Natural killer cell treated with Interleukin-12 subunit alpha and Interleukin-12 subunit beta and Interleukin-15 and Interleukin-18, amount 100 ng/mL, for 72 hours (primary cell): ENCODE measurements around the gene PLEKHM3. TPM values are rescaled to one million over a fixed set of nuclear protein-coding genes. Genes with fewer than 3 reads are reported as not detected.

Source experiments
- ATAC-seq, 2 donors: fragments of 150-1000 bp; cut with Tn5 transposase in 1 of 2; sonication (Bioruptor Pico), chemical (Tn5 transposase) in 1 of 2; 2 replicates each; pipeline ENCODE4 v1.10.0; 2021
- DNase-seq: peaks from one replicate; pipeline ENCODE4 v3.0.0; 2022; ENCODE audit warnings: low spot score
- H3K27ac Mint-ChIP-seq, 2 donors: 1 replicate in 1 of 2; 2 replicates in 1 of 2; pipeline ENCODE4 v1.8.0; 2022; ENCODE audit warnings: mixed read lengths in 2 of 2, mild to moderate bottlenecking in 1 of 2, moderate library complexity in 1 of 2
- H3K27me3 Mint-ChIP-seq, 2 donors: 1 replicate in 1 of 2; 2 replicates in 1 of 2; pipeline ENCODE4 v1.8.0; 2022; ENCODE audit warnings: mixed read lengths in 2 of 2
- H3K36me3 Mint-ChIP-seq: one replicate; pipeline ENCODE4 v1.8.0; 2022; ENCODE audit warnings: mixed read lengths
- H3K4me1 Mint-ChIP-seq, 2 donors: 1 replicate in 1 of 2; 2 replicates in 1 of 2; pipeline ENCODE4 v1.8.0; 2022; ENCODE audit warnings: low read depth in 2 of 2, mixed read lengths in 2 of 2, mild to moderate bottlenecking in 1 of 2
- H3K4me3 Mint-ChIP-seq: one replicate; pipeline ENCODE4 v1.8.0; 2022; ENCODE audit warnings: mixed read lengths
- H3K9me3 Mint-ChIP-seq: 2 replicates; pipeline ENCODE4 v1.8.0; 2022; ENCODE audit warnings: mixed read lengths
- total RNA-seq, 2 donors: library from RNA; stranded (reverse); gene quantifications; one replicate each; pipeline ENCODE4 v1.2.3, GENCODE V29; 2022

Gene PLEKHM3
- total RNA-seq, 2 donors from 2014 or later: 8.1 to 10.3 TPM

- Mint-ChIP-seq H3K4me1 (no peaks in the 10 kb centered on the region), H3K36me3 (no peaks in the 10 kb centered on the region), H3K4me3 (no peak overlapping the region), H3K27me3 (no peaks in the 10 kb centered on the region), H3K9me3 (no peaks in the 10 kb centered on the region), H3K27ac (no peak overlapping the region)
- no peak for DNase-seq
- no peak for ATAC-seq
Observed at GRCh38 chr2:207902821-207903220, 122.5 kb downstream of the PLEKHM3 start.

GRCh38 chr2:207901829-207902228 lies 123.5 kb downstream of the PLEKHM3 start:
- H3K27me3 Mint-ChIP-seq: no peaks in the 10 kb centered on the region
- no peaks in the 10 kb centered on the region for H3K4me1 Mint-ChIP-seq
- no peak overlapping the region for H3K27ac Mint-ChIP-seq
- no peaks in the 10 kb centered on the region for H3K9me3 Mint-ChIP-seq
- DNase-seq (no peak), ATAC-seq (no peak)
- no peak overlapping the region for H3K4me3 Mint-ChIP-seq
- no peaks in the 10 kb centered on the region for H3K36me3 Mint-ChIP-seq

DNA sequence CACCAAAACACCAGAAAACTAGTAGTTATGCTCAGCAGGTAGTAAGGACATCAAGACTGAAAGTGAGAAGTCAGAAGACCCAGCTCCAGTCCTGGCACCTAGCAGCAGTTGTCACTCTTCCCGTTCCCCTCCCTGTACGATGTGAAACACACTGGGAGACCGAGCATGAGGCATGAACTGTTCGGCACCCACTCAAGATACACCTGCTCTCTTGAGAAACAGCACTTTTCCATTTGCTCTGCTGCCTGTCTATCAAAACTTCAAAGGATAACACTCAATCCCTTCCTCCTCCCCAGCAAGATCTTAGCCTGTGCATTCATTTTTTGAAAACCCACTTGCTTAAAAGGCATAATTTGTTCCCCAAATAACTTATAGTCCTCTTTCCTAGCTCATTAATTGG lies 123.9 kb downstream of the PLEKHM3 start:
- ATAC-seq: no peak
- no peaks in the 10 kb centered on the region for H3K4me1 Mint-ChIP-seq
- H3K36me3 Mint-ChIP-seq: no peaks in the 10 kb centered on the region
- H3K27me3 Mint-ChIP-seq: no peaks in the 10 kb centered on the region
- no peak overlapping the region for H3K4me3 Mint-ChIP-seq
- no peaks in the 10 kb centered on the region for H3K9me3 Mint-ChIP-seq
- DNase-seq: no peak
- H3K27ac Mint-ChIP-seq: no peak overlapping the region

- ATAC-seq (no peak), DNase-seq (no peak)
- Mint-ChIP-seq H3K4me3 (no peak overlapping the region), H3K27me3 (no peaks in the 10 kb centered on the region), H3K27ac (no peak overlapping the region), H3K4me1 (no peaks in the 10 kb centered on the region), H3K36me3 (no peaks in the 10 kb centered on the region), H3K9me3 (no peaks in the 10 kb centered on the region)
Observed at GRCh38 chr2:207898354-207898695, 127.0 kb downstream of the PLEKHM3 start.

DNA sequence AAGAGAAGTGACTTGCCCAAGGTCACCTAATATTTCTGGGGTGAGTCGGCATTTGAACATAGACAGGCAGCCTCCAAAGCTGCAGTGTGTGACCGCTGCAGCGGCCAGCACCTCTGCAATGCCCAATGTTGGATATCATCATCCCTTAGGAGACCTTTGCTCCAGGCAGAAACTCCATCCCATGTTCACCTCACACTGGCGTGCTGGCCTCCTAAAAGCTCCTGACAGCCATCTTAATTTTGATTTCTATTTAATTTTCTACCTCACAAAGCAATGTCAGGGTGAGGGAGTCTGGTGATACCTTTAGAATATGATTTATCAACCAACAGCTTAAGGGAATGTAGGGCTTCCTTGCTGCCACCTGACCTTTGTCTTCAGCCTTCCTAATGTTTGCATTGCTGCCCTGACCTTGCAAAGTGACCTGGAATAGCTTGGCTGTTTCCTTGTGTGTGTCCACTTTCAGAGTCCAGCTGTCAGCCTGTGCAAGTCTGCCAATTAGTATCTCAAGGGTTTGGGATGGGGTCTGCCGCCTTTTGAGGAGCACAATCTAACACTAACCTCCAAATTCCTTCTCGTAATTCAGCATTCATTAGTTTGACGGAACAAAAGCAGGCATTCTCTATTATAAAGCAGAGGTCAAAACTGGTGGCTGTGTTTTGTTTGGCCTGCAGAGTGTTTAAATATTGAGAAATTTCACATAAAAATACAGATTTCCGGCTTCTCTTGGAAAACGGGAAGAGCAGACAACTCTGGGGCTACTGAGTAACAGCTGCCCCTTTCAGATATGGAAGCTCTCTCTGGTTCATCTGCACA lies 127.6 kb downstream of the PLEKHM3 start:
- DNase-seq (no peak), ATAC-seq (no peak)
- Mint-ChIP-seq H3K27ac (no peak overlapping the region), H3K9me3 (no peaks in the 10 kb centered on the region), H3K4me1 (no peaks in the 10 kb centered on the region), H3K27me3 (no peaks in the 10 kb centered on the region), H3K36me3 (no peaks in the 10 kb centered on the region), H3K4me3 (no peak overlapping the region)

DNA sequence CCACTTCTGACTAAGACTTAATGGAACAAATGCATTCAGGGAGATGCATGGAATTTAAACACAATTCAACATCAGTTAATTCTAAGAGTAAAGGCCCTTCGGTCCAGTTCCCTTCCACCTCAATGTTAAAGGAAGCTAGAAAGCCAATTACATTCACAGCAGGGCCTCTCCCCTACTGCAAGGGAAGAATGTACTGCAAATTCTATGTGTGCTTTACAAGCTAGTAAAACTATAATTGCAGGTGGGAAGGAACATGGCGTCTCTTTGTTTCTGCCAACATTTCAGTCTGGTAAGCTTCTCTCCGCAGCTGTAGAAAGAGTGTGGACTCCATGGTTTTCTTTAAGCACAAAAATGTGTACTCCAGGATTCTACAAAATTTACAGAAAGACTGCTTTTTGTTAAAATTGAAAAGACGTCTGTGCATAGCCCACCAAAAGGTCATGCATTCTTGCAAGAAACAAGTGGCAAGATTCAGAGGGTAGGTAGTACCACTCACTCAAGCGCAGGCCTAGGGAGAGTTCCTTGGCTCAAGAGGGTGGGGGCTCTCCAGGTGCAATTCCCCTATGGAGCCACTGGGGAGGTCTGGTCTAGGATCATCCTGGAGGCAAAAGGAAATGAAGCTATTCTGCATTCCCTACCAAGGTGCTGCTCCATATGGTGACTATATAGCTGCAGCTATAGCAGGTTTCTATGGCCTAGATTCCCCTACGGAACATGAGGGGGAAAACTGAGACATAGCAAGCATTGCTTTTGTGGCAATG lies 128.6 kb downstream of the PLEKHM3 start:
- no peak for ATAC-seq
- H3K4me3 Mint-ChIP-seq: no peak overlapping the region
- no peaks in the 10 kb centered on the region for H3K36me3 Mint-ChIP-seq
- H3K27me3 Mint-ChIP-seq: no peaks in the 10 kb centered on the region
- H3K4me1 Mint-ChIP-seq: no peaks in the 10 kb centered on the region
- no peak for DNase-seq
- no peaks in the 10 kb centered on the region for H3K9me3 Mint-ChIP-seq
- no peak overlapping the region for H3K27ac Mint-ChIP-seq

DNA sequence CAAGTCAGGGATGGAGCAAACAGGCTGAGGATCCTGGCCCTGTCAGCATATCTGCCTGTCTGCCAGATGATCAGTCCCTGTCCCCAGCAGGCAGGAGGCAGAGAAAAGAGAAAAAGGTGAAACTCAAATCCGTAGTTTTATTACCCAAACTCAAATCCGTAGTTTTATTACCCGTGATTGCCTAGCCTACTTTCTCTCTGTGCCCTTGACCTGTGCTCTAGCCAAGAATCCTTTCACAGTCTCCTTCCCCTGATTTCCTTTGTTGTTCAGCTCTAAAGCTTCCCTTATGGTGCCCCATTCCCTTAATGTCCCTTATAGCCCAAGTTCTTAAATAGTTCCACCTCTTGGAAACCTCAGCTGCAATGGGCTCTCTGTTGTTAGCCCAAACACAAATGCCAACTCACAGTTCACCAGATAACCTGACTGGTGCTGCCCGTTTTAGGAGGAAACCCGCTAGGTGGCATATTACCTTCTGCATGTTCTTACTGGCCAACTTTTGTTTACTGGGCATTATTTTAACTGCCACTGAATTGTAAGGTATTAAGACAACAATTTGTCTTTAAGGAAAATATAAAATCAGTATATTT lies 130.0 kb downstream of the PLEKHM3 start:
- Mint-ChIP-seq H3K9me3 (no peaks in the 10 kb centered on the region), H3K4me3 (no peak overlapping the region), H3K36me3 (no peaks in the 10 kb centered on the region), H3K27me3 (no peaks in the 10 kb centered on the region), H3K27ac (no peak overlapping the region), H3K4me1 (no peaks in the 10 kb centered on the region)
- no peak for ATAC-seq
- DNase-seq: no peak

DNA sequence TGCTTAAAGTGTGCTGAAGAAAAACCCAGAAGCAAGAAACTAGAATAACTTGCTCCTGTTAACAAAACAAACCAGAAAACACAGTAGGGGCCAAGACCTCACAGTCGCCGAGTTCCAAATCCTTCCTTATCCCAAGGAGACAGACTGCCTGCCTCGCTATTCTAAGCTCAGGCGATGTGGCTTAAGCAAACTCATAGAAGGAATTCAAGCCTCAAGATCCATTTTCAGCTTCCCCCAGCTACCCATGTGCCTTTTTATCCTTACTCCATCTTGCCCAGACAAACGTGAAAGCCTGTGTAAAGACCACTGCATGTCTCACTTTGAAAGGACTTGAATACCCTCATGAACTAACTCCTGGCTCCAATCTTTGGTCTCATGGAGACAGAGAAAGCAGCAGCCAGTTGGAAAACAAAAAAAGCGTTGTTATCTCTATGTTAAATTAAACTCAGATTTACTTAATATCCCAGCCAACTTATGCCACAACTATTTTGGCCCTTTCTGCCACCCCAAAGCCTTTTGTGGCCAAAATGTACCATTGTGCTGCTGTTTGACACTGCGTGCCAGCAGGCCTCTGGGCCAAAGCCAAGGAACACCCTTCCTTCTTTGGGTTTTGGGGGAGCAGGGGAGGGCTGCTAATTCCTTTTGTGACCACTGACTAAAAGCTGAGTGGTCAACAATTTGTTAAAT lies 132.5 kb downstream of the PLEKHM3 start:
- H3K4me1 Mint-ChIP-seq: no peaks in the 10 kb centered on the region
- no peak overlapping the region for H3K27ac Mint-ChIP-seq
- H3K27me3 Mint-ChIP-seq: no peaks in the 10 kb centered on the region
- no peak for ATAC-seq
- DNase-seq: no peak
- no peaks in the 10 kb centered on the region for H3K36me3 Mint-ChIP-seq
- H3K4me3 Mint-ChIP-seq: no peak overlapping the region
- no peaks in the 10 kb centered on the region for H3K9me3 Mint-ChIP-seq

- no peak for ATAC-seq
- no peaks in the 10 kb centered on the region for H3K4me1 Mint-ChIP-seq
- no peak overlapping the region for H3K4me3 Mint-ChIP-seq
- no peak for DNase-seq
- H3K27ac Mint-ChIP-seq: no peak overlapping the region
- no peaks in the 10 kb centered on the region for H3K9me3 Mint-ChIP-seq
- H3K27me3 Mint-ChIP-seq: no peaks in the 10 kb centered on the region
- H3K36me3 Mint-ChIP-seq: no peaks in the 10 kb centered on the region
Observed at GRCh38 chr2:207891086-207891844, 134.1 kb downstream of the PLEKHM3 start.

- ATAC-seq: no peak
- no peaks in the 10 kb centered on the region for H3K9me3 Mint-ChIP-seq
- H3K27me3 Mint-ChIP-seq: no peaks in the 10 kb centered on the region
- H3K4me3 Mint-ChIP-seq: no peak overlapping the region
- no peak overlapping the region for H3K27ac Mint-ChIP-seq
- DNase-seq: no peak
- H3K4me1 Mint-ChIP-seq: no peaks in the 10 kb centered on the region
- H3K36me3 Mint-ChIP-seq: no peaks in the 10 kb centered on the region
Observed at GRCh38 chr2:207887500-207887899, 137.8 kb downstream of the PLEKHM3 start.

DNA sequence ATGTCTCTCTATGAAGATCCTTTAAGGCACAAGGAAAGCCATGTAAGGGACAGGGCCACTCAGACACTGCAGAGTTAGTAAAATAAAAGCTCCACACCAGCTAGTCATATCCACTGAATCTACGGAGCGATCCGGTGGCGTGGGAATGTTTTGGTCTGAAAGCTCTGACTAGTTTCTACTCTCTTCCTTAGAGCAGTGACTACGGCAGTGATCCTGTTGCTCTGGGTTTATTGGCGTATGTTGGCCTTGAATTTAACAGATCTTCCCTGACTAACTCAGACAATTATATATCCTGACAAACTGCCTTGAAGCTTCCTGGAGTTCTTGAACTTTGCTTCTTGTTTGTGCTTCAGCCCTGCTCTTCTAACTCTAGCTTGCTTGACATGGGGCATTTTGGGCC lies 140.3 kb downstream of the PLEKHM3 start:
- H3K4me3 Mint-ChIP-seq: no peak overlapping the region
- DNase-seq (no peak), ATAC-seq (no peak)
- no peaks in the 10 kb centered on the region for H3K27me3 Mint-ChIP-seq
- H3K27ac Mint-ChIP-seq: no peak overlapping the region
- no peaks in the 10 kb centered on the region for H3K36me3 Mint-ChIP-seq
- H3K9me3 Mint-ChIP-seq: no peaks in the 10 kb centered on the region
- no peaks in the 10 kb centered on the region for H3K4me1 Mint-ChIP-seq

- H3K9me3 Mint-ChIP-seq: no peaks in the 10 kb centered on the region
- no peaks in the 10 kb centered on the region for H3K27me3 Mint-ChIP-seq
- DNase-seq (no peak), ATAC-seq (no peak)
- H3K4me1 Mint-ChIP-seq: no peaks in the 10 kb centered on the region
- no peak overlapping the region for H3K4me3 Mint-ChIP-seq
- H3K36me3 Mint-ChIP-seq: no peaks in the 10 kb centered on the region
- H3K27ac Mint-ChIP-seq: no peak overlapping the region
Observed at GRCh38 chr2:207884127-207884526, 141.2 kb downstream of the PLEKHM3 start.

GRCh38 chr2:207883002-207883780 lies 142.1 kb downstream of the PLEKHM3 start:
- ATAC-seq (no peak), DNase-seq (no peak)
- Mint-ChIP-seq H3K27me3 (no peaks in the 10 kb centered on the region), H3K4me1 (no peaks in the 10 kb centered on the region), H3K36me3 (no peaks in the 10 kb centered on the region), H3K27ac (no peak overlapping the region), H3K4me3 (no peak overlapping the region), H3K9me3 (no peaks in the 10 kb centered on the region)
